Fibroblast of the aortic adventitia (primary cell): ENCODE data around the gene EXOC6B. TPM values are rescaled to one million over a fixed set of nuclear protein-coding genes. Genes with fewer than 3 reads are reported as not detected.

Experiments used
- DNase-seq: peaks from one replicate; pipeline ENCODE4 v3.0.0-alpha.2; 2010; ENCODE audit warnings: low read depth
- H3K4me3 ChIP-seq: 2 replicates; pipeline ENCODE4 v1.5.1; 2011; ENCODE audit warnings: low read depth, mild to moderate bottlenecking, control low read depth, low read length, moderate library complexity
- CTCF ChIP-seq: IDR thresholded peaks from 2 replicates; pipeline ENCODE4 v1.5.1; 2011; ENCODE audit warnings: mild to moderate bottlenecking, low read length, control low read depth, inconsistent platforms; ENCODE audit not compliant: insufficient read depth
- total RNA-seq: library from RNA; depleted of rRNA; stranded (reverse); fragments of >200 nt; gene quantifications from 2 replicates; pipeline ENCODE4 v1.2.3, GENCODE V29; 2012; ENCODE audit warnings: low replicate concordance

EXOC6B gene
- total RNA-seq, 1 donor, result 30.2 TPM

- H3K4me3 ChIP-seq, result peak overlapping the region; percentile 37
Measured at GRCh38 chr2:72149556-72150156, 676.2 kb downstream of the EXOC6B start.

GRCh38 chr2:72148837-72149555 is 676.8 kb downstream of the EXOC6B start:
- peak overlapping the region; percentile 65 for H3K4me3 ChIP-seq
- peak; percentile 35 for DNase-seq
- TF ChIP-seq CTCF, result no peak

More at GRCh38 chr2:72149556-72150156, 676.2 kb downstream of the EXOC6B start:
- no peak for DNase-seq
- no peak for TF ChIP-seq CTCF

- no peak for DNase-seq
Measured at GRCh38 chr2:72148003-72148836, 677.6 kb downstream of the EXOC6B start.

GRCh38 chr2:72147303-72147971 is 678.4 kb downstream of the EXOC6B start, which contains the start of gene CYP26B1:
Gene CYP26B1 (minus strand): TSS chr2:72147862. CDS start chr2:72147834, 28 bp downstream.
- no peak for TF ChIP-seq CTCF
- DNase-seq, result no peak
- peak within 1 kb of the TSS; percentile 65 for H3K4me3 ChIP-seq

More at GRCh38 chr2:72148003-72148836, 677.6 kb downstream of the EXOC6B start:
- no peak for TF ChIP-seq CTCF
- H3K4me3 ChIP-seq, result peak overlapping the region; percentile 65

- TF ChIP-seq CTCF, result no peak
- DNase-seq, result no peak
- peak overlapping the region; percentile 22 for H3K4me3 ChIP-seq
Measured at GRCh38 chr2:72146347-72147302, 679.2 kb downstream of the EXOC6B start.
